Measurements from ENCODE around the gene DENND2D.

Gene DENND2D

DNA sequence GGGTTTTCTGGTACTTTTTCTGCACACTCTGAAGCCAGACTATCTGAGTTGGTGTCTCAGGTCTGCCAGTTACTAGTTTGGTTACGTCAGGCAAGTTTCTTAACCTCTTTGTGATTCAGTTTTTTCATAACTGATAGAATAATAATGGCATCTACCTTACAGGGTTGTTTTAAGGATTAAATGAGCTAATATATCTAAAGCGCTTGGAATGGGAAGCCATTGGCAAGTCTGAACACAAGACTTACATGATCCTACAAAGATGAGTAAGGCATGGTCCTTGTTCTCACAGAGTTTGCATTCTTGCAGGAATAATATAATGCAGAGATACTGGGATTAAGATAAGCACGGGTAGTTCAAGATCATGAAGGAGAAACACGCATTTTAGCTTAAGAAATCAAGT is 9.2 kb upstream of the DENND2D start:
- Histone ChIP-seq H3K9me3 (ENCODE audit: control insufficient read depth, low read length) (no peaks in the 10 kb centered on the region), H3K9ac (no peak overlapping the region), H3K27ac (no peak overlapping the region), H3K4me1 (peaks cover 5% of the 10 kb centered on the region), H3K79me2 (no peaks in the 10 kb centered on the region), H3K4me3 (ENCODE audit: low read depth, low read length) (no peak overlapping the region), H2AFZ (no peak overlapping the region), H3K27me3 (ENCODE audit: control insufficient read depth, insufficient read depth, low read length) (no peaks in the 10 kb centered on the region), H3K4me2 (ENCODE audit: low read length) (no peak overlapping the region), H3K36me3 (ENCODE audit: control insufficient read depth, insufficient read depth, low read length) (no peaks in the 10 kb centered on the region)
- TF ChIP-seq, protein P1, sequence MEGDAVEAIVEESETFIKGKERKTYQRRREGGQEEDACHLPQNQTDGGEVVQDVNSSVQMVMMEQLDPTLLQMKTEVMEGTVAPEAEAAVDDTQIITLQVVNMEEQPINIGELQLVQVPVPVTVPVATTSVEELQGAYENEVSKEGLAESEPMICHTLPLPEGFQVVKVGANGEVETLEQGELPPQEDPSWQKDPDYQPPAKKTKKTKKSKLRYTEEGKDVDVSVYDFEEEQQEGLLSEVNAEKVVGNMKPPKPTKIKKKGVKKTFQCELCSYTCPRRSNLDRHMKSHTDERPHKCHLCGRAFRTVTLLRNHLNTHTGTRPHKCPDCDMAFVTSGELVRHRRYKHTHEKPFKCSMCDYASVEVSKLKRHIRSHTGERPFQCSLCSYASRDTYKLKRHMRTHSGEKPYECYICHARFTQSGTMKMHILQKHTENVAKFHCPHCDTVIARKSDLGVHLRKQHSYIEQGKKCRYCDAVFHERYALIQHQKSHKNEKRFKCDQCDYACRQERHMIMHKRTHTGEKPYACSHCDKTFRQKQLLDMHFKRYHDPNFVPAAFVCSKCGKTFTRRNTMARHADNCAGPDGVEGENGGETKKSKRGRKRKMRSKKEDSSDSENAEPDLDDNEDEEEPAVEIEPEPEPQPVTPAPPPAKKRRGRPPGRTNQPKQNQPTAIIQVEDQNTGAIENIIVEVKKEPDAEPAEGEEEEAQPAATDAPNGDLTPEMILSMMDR (IDR thresholded peaks at IDR 0.05) = no peak

DNA sequence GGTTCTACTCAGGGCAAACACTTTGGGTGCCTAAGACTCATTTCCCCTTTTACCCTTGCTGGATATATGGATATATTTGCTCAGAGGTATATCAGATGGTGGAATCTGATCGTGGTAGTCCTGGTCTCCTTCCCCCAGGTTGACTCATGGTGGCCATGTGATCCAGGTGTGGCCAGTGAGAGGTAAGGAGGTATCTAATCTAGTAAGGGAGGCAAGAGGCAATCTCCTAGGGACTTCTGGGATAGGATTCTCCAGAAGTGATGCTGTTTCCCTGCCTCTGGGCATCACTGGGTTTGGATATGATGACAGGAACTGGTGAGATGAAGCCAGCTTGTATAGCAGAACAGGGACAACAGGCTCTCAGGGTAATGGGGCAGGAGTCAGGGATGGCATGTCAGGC is 8.5 kb upstream of the DENND2D start:
- Histone ChIP-seq H3K27ac (no peak overlapping the region), H3K27me3 (ENCODE audit: control insufficient read depth, insufficient read depth, low read length) (no peaks in the 10 kb centered on the region), H3K9ac (no peak overlapping the region), H3K4me2 (ENCODE audit: low read length) (no peak overlapping the region), H3K36me3 (ENCODE audit: control insufficient read depth, insufficient read depth, low read length) (no peaks in the 10 kb centered on the region), H3K79me2 (no peaks in the 10 kb centered on the region), H2AFZ (no peak overlapping the region), H3K4me3 (ENCODE audit: low read depth, low read length) (no peak overlapping the region), H3K4me1 (peaks cover 5% of the 10 kb centered on the region), H3K9me3 (ENCODE audit: control insufficient read depth, low read length) (no peaks in the 10 kb centered on the region)
- TF ChIP-seq, protein P1 (IDR thresholded peaks at IDR 0.05) = no peak

DNA sequence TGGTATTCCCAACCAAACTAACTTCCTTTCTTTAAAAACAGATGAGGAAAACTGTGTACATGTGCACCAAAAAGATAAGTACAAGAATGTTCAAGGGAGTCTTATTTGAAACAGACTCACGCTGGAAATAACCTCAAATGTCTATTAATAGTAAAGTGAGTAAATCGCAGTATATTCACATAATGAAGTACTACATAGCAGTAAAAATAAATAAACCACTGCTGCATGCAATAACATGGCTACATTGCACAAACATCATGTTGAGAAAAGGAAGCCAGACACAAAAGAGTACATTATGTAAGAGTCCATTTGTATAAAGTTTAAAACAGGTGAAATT is 5.2 kb upstream of the DENND2D start:
- Histone ChIP-seq H3K79me2 (no peaks in the 10 kb centered on the region), H3K27ac (no peak overlapping the region), H3K27me3 (ENCODE audit: control insufficient read depth, insufficient read depth, low read length) (no peaks in the 10 kb centered on the region), H3K36me3 (ENCODE audit: control insufficient read depth, insufficient read depth, low read length) (no peaks in the 10 kb centered on the region), H3K9me3 (ENCODE audit: control insufficient read depth, low read length) (no peaks in the 10 kb centered on the region), H3K9ac (no peak overlapping the region), H3K4me3 (ENCODE audit: low read depth, low read length) (no peak overlapping the region), H3K4me2 (ENCODE audit: low read length) (no peak overlapping the region), H3K4me1 (peaks cover 8% of the 10 kb centered on the region), H2AFZ (no peak overlapping the region)
- TF ChIP-seq, protein P1 (IDR thresholded peaks at IDR 0.05) = no peak

DNA sequence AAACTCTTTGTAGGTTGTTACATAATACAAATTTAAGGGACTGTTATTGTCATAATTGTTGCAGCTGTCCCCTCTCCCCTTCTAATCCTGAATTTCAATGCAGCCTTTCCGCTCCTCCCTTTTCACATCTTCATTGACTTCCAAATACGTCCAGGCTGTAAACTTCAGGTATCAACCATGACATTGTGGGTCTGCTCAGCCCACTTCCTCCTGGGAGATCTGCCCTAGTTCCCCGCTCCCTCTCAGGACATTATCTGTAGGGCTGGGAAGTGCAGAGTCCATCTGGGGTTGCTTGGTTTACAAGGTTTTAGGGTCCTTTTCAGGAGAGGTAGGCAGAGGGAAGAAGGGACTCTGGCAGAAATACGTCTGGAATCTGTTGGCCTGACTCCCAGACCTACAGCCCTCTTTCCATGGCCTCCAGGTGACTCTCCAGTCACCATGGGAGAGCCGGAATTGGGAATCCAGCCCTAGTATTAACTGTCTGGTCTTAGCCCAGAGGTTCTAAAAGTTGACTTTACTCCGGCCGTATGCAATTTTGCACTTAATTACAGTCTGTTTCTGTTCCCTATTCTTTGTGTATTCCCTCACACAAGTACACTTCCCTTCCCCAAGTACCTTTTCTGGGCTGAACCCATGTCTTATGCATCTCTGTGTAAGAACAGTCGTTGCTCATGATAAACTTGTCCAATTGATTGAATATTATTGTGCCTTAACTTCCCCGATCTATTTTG is 4.7 kb upstream of the DENND2D start:
- Histone ChIP-seq H2AFZ (peak overlapping the region; percentile 83), H3K9me3 (ENCODE audit: control insufficient read depth, low read length) (no peaks in the 10 kb centered on the region), H3K4me3 (ENCODE audit: low read depth, low read length) (peak overlapping the region; percentile 82), H3K4me1 (peaks cover 11% of the 10 kb centered on the region), H3K27me3 (ENCODE audit: control insufficient read depth, insufficient read depth, low read length) (no peaks in the 10 kb centered on the region), H3K79me2 (no peaks in the 10 kb centered on the region), H3K9ac (no peak overlapping the region), H3K36me3 (ENCODE audit: control insufficient read depth, insufficient read depth, low read length) (no peaks in the 10 kb centered on the region), H3K4me2 (ENCODE audit: low read length) (peak overlapping the region; percentile 88), H3K27ac (peak overlapping the region; percentile 93)
- TF ChIP-seq, protein P1 (IDR thresholded peaks at IDR 0.05) = no peak

Data from parathyroid adenoma (tissue), 2 donors.